Right lobe of liver (tissue), 4 donors: ENCODE results near the gene HCN1.

Experiments used
- CTCF ChIP-seq, 4 donors: fragments of 200-600 bp in 3 of 4; fragments of 450-650 bp in 1 of 4; IDR thresholded peaks; one replicate each; pipeline versions ENCODE4 v1.5.1 to v1.8.0; 2016 to 2022; ENCODE audit warnings: antibody characterized with exemption in 4 of 4, mild to moderate bottlenecking in 2 of 4
- POLR2A ChIP-seq: fragments of 450-650 bp; IDR thresholded peaks from one replicate; pipeline ENCODE4 v1.6.1; 2017; ENCODE audit warnings: antibody characterized with exemption, mild to moderate bottlenecking
- donor health status: DM: no; HTN: no; CAD: no.
- donor health status: DM: no; HTN: no; CAD: no.
- donor health status: DM: no; HTN: yes; CAD: no.

GRCh38 chr5:45696206-45696836, at the start of gene HCN1:
- peak; percentile 65 to 83 (median 76) for TF ChIP-seq CTCF (IDR thresholded peaks at IDR 0.05)
- TF ChIP-seq POLR2A = no peak
